Measurements from ENCODE around the gene MAPK12.

MAPK12 gene

GRCh38 chr22:50253046-50253915 is 8.2 kb downstream of the MAPK12 start:
- DNase-seq (ENCODE audit: low read depth in 2 of 2): no peak

GRCh38 chr22:50252082-50253045 is 9.1 kb downstream of the MAPK12 start:
- DNase-seq (ENCODE audit: low read depth in 2 of 2): peak; percentile 62 to 64

- no peak for DNase-seq (ENCODE audit: low read depth in 2 of 2)
Observed at GRCh38 chr22:50251477-50252081, 9.9 kb downstream of the MAPK12 start.

GRCh38 chr22:50250555-50251476 is 10.7 kb downstream of the MAPK12 start, which contains the start of gene HDAC10:
Gene HDAC10 (minus strand): TSS chr22:50251265. CDS start chr22:50251032, 233 bp downstream.
- DNase-seq (ENCODE audit: low read depth in 2 of 2): peak; percentile 67 to 76

GRCh38 chr22:50250249-50250554 is 11.3 kb downstream of the MAPK12 start:
- no peak for DNase-seq (ENCODE audit: low read depth in 2 of 2)

- DNase-seq (ENCODE audit: low read depth in 2 of 2): no peak
Observed at GRCh38 chr22:50249341-50250248, 11.9 kb downstream of the MAPK12 start.

GRCh38 chr22:50248196-50249081 is 13.0 kb downstream of the MAPK12 start:
- DNase-seq (ENCODE audit: low read depth in 2 of 2): no peak

GRCh38 chr22:50247748-50248147 is 13.7 kb downstream of the MAPK12 start:
- no peak for DNase-seq (ENCODE audit: low read depth in 2 of 2)

GRCh38 chr22:50246242-50247175 is 15.0 kb downstream of the MAPK12 start:
- DNase-seq (ENCODE audit: low read depth in 2 of 2): no peak

- DNase-seq (ENCODE audit: low read depth in 2 of 2): peak in 1 of 2 donors; percentile 73
Observed at GRCh38 chr22:50245214-50246072, 16.0 kb downstream of the MAPK12 start.

- peak; percentile 85 to 91 for DNase-seq (ENCODE audit: low read depth in 2 of 2)
Observed at GRCh38 chr22:50244420-50245213, 16.9 kb downstream of the MAPK12 start, which contains the start of gene TUBGCP6. Gene TUBGCP6 (minus strand): TSS chr22:50245023. CDS start chr22:50244459, 564 bp downstream.

GRCh38 chr22:50243685-50244419 is 17.6 kb downstream of the MAPK12 start:
- no peak for DNase-seq (ENCODE audit: low read depth in 2 of 2)

- no peak for DNase-seq (ENCODE audit: low read depth in 2 of 2)
Observed at GRCh38 chr22:50242406-50242949, 19.0 kb downstream of the MAPK12 start.

- no peak for DNase-seq (ENCODE audit: low read depth in 2 of 2)
Observed at GRCh38 chr22:50238755-50239154, 22.7 kb downstream of the MAPK12 start.
